Measurements from ENCODE around the gene PCDHGC5.

Gene PCDHGC5

GRCh38 chr5:141515946-141516671 lies 27.2 kb downstream of the PCDHGC5 start:
- CTCF ChIA-PET: interaction anchor here (0.7 to 13.7 kb wide), 10 partner anchors 8 to 118 kb away, joined by 3 to 178 read pairs (median 3); partner anchors contain the start of genes PCDHGA11, PCDHGA12, PCDHGB5 and PCDHGC3
- H3K4me3 ChIP-seq (ENCODE audit: control insufficient read depth in 1 of 7, extremely low read depth in 1 of 7, insufficient read depth in 4 of 7, low read depth in 2 of 7, low read length in 6 of 7): no peak overlapping the region
- H3K9me3 ChIP-seq (ENCODE audit: control extremely low read depth in 1 of 5, control insufficient read depth in 4 of 5, insufficient read depth in 2 of 5, low read depth in 1 of 5, low read length in 4 of 5): no peaks in the 10 kb centered on the region
- H3K4me1 ChIP-seq (ENCODE audit: control extremely low read depth in 1 of 4, control insufficient read depth in 4 of 4, insufficient read depth in 4 of 4, low read length in 3 of 4): peaks cover 22 to 47% (median 37%) of the 10 kb centered on the region in 4 experiments
- H3K27ac ChIP-seq (ENCODE audit: insufficient read depth in 1 of 2, low read depth in 1 of 2, low read length in 2 of 2, poor library complexity in 1 of 2, severe bottlenecking in 2 of 2): no peak overlapping the region
- no peak for DNase-seq
- WGBS (ENCODE audit: insufficient coverage): no CpG with 5 or more reads among the region's 4 CpGs
- no peaks in the 10 kb centered on the region for H3K27me3 ChIP-seq (replicated peaks in 2 of 5; ENCODE audit: control insufficient read depth in 4 of 5, insufficient read depth in 5 of 5, low read length in 4 of 5)
- H3K36me3 ChIP-seq (ENCODE audit: control insufficient read depth in 4 of 4, insufficient read depth in 4 of 4, low read length in 3 of 4): peaks cover 16 to 73% (median 40%) of the 10 kb centered on the region in 4 experiments
- POLR2A ChIA-PET: no interaction called here

- peaks cover 16 to 78% (median 44%) of the 10 kb centered on the region in 4 experiments for H3K36me3 ChIP-seq (ENCODE audit: control insufficient read depth in 4 of 4, insufficient read depth in 4 of 4, low read length in 3 of 4)
- H3K4me1 ChIP-seq (ENCODE audit: control extremely low read depth in 1 of 4, control insufficient read depth in 4 of 4, insufficient read depth in 4 of 4, low read length in 3 of 4): peaks cover 22 to 53% (median 41%) of the 10 kb centered on the region in 4 experiments
- 99% methylated on average over 7 of the region's 8 CpGs for WGBS (ENCODE audit: insufficient coverage)
- CTCF ChIA-PET: interaction anchor here (0.7 to 13.7 kb wide), 7 partner anchors 8 to 104 kb away, joined by 3 to 178 read pairs (median 3); partner anchors contain the start of genes PCDHGA10, PCDHGA11, PCDHGA12 and PCDHGC3
- H3K27ac ChIP-seq (ENCODE audit: insufficient read depth in 1 of 2, low read depth in 1 of 2, low read length in 2 of 2, poor library complexity in 1 of 2, severe bottlenecking in 2 of 2): no peak overlapping the region
- POLR2A ChIA-PET: no interaction called here
- no peak for DNase-seq
- H3K9me3 ChIP-seq (ENCODE audit: control extremely low read depth in 1 of 5, control insufficient read depth in 4 of 5, insufficient read depth in 2 of 5, low read depth in 1 of 5, low read length in 4 of 5): no peaks in the 10 kb centered on the region
- no peak overlapping the region for H3K4me3 ChIP-seq (ENCODE audit: control insufficient read depth in 1 of 7, extremely low read depth in 1 of 7, insufficient read depth in 4 of 7, low read depth in 2 of 7, low read length in 6 of 7)
- no peaks in the 10 kb centered on the region for H3K27me3 ChIP-seq (replicated peaks in 2 of 5; ENCODE audit: control insufficient read depth in 4 of 5, insufficient read depth in 5 of 5, low read length in 4 of 5)
Measured at GRCh38 chr5:141516672-141517025, 27.8 kb downstream of the PCDHGC5 start.

- H3K36me3 ChIP-seq (ENCODE audit: control insufficient read depth in 4 of 4, insufficient read depth in 4 of 4, low read length in 3 of 4): peaks cover 16 to 83% (median 47%) of the 10 kb centered on the region in 4 experiments
- no CpG with 5 or more reads among the region's 8 CpGs for WGBS (ENCODE audit: insufficient coverage)
- no peak overlapping the region for H3K4me3 ChIP-seq (ENCODE audit: control insufficient read depth in 1 of 7, extremely low read depth in 1 of 7, insufficient read depth in 4 of 7, low read depth in 2 of 7, low read length in 6 of 7)
- POLR2A ChIA-PET: no interaction called here
- no peak overlapping the region for H3K27ac ChIP-seq (ENCODE audit: insufficient read depth in 1 of 2, low read depth in 1 of 2, low read length in 2 of 2, poor library complexity in 1 of 2, severe bottlenecking in 2 of 2)
- H3K4me1 ChIP-seq (ENCODE audit: control extremely low read depth in 1 of 4, control insufficient read depth in 4 of 4, insufficient read depth in 4 of 4, low read length in 3 of 4): peaks cover 22 to 54% (median 42%) of the 10 kb centered on the region in 4 experiments
- no peak for DNase-seq
- CTCF ChIA-PET: interaction anchor here (0.7 to 13.7 kb wide), 6 partner anchors 8 to 104 kb away, joined by 3 to 178 read pairs (median 4); partner anchors contain the start of genes PCDHGA10, PCDHGA11, PCDHGA12 and PCDHGC3
- no peaks in the 10 kb centered on the region for H3K27me3 ChIP-seq (replicated peaks in 2 of 5; ENCODE audit: control insufficient read depth in 4 of 5, insufficient read depth in 5 of 5, low read length in 4 of 5)
- no peaks in the 10 kb centered on the region for H3K9me3 ChIP-seq (ENCODE audit: control extremely low read depth in 1 of 5, control insufficient read depth in 4 of 5, insufficient read depth in 2 of 5, low read depth in 1 of 5, low read length in 4 of 5)
Measured at GRCh38 chr5:141517312-141517711, 28.4 kb downstream of the PCDHGC5 start.

- H3K27me3 ChIP-seq (replicated peaks in 2 of 5; ENCODE audit: control insufficient read depth in 4 of 5, insufficient read depth in 5 of 5, low read length in 4 of 5): no peaks in the 10 kb centered on the region
- CTCF ChIA-PET: interaction anchor here (0.6 to 3.5 kb wide), 6 partner anchors 13 to 148 kb away, joined by 3 to 16 read pairs (median 4); partner anchors contain the start of genes PCDHGA10, PCDHGA12 and PCDHGB3
- peaks cover 25 to 55% (median 40%) of the 10 kb centered on the region in 4 experiments for H3K4me1 ChIP-seq (ENCODE audit: control extremely low read depth in 1 of 4, control insufficient read depth in 4 of 4, insufficient read depth in 4 of 4, low read length in 3 of 4)
- 99% methylated on average over 10 of the region's 11 CpGs for WGBS (ENCODE audit: insufficient coverage)
- H3K9me3 ChIP-seq (ENCODE audit: control extremely low read depth in 1 of 5, control insufficient read depth in 4 of 5, insufficient read depth in 2 of 5, low read depth in 1 of 5, low read length in 4 of 5): no peaks in the 10 kb centered on the region
- DNase-seq: no peak
- no peak overlapping the region for H3K27ac ChIP-seq (ENCODE audit: insufficient read depth in 1 of 2, low read depth in 1 of 2, low read length in 2 of 2, poor library complexity in 1 of 2, severe bottlenecking in 2 of 2)
- H3K4me3 ChIP-seq (ENCODE audit: control insufficient read depth in 1 of 7, extremely low read depth in 1 of 7, insufficient read depth in 4 of 7, low read depth in 2 of 7, low read length in 6 of 7): no peak overlapping the region
- H3K36me3 ChIP-seq (ENCODE audit: control insufficient read depth in 4 of 4, insufficient read depth in 4 of 4, low read length in 3 of 4): peaks cover 16 to 88% (median 53%) of the 10 kb centered on the region in 4 experiments
- POLR2A ChIA-PET: no interaction called here
Measured at GRCh38 chr5:141517880-141518617, 29.2 kb downstream of the PCDHGC5 start.

GRCh38 chr5:141518618-141519015 lies 29.7 kb downstream of the PCDHGC5 start:
- Histone ChIP-seq H3K4me1 (ENCODE audit: control extremely low read depth in 1 of 4, control insufficient read depth in 4 of 4, insufficient read depth in 4 of 4, low read length in 3 of 4) (peaks cover 25 to 49% (median 35%) of the 10 kb centered on the region in 4 experiments), H3K4me3 (ENCODE audit: control insufficient read depth in 1 of 7, extremely low read depth in 1 of 7, insufficient read depth in 4 of 7, low read depth in 2 of 7, low read length in 6 of 7) (no peak overlapping the region), H3K9me3 (ENCODE audit: control extremely low read depth in 1 of 5, control insufficient read depth in 4 of 5, insufficient read depth in 2 of 5, low read depth in 1 of 5, low read length in 4 of 5) (no peaks in the 10 kb centered on the region), H3K27me3 (replicated peaks in 2 of 5; ENCODE audit: control insufficient read depth in 4 of 5, insufficient read depth in 5 of 5, low read length in 4 of 5) (no peaks in the 10 kb centered on the region), H3K36me3 (ENCODE audit: control insufficient read depth in 4 of 4, insufficient read depth in 4 of 4, low read length in 3 of 4) (peaks cover 20 to 90% (median 57%) of the 10 kb centered on the region in 4 experiments), H3K27ac (ENCODE audit: insufficient read depth in 1 of 2, low read depth in 1 of 2, low read length in 2 of 2, poor library complexity in 1 of 2, severe bottlenecking in 2 of 2) (no peak overlapping the region)
- no CpG with 5 or more reads among the region's 1 CpG for WGBS (ENCODE audit: insufficient coverage)
- ChIA-PET CTCF (interaction anchor here (0.8 to 1.2 kb wide), 4 partner anchors 14 to 149 kb away, joined by 3 to 4 read pairs (median 4); partner anchors contain the start of genes PCDHGA10 and PCDHGB3), POLR2A (no interaction called here)
- no peak for DNase-seq

- Histone ChIP-seq H3K27ac (ENCODE audit: insufficient read depth in 1 of 2, low read depth in 1 of 2, low read length in 2 of 2, poor library complexity in 1 of 2, severe bottlenecking in 2 of 2) (no peak overlapping the region), H3K9me3 (ENCODE audit: control extremely low read depth in 1 of 5, control insufficient read depth in 4 of 5, insufficient read depth in 2 of 5, low read depth in 1 of 5, low read length in 4 of 5) (no peaks in the 10 kb centered on the region), H3K27me3 (replicated peaks in 2 of 5; ENCODE audit: control insufficient read depth in 4 of 5, insufficient read depth in 5 of 5, low read length in 4 of 5) (no peaks in the 10 kb centered on the region), H3K36me3 (ENCODE audit: control insufficient read depth in 4 of 4, insufficient read depth in 4 of 4, low read length in 3 of 4) (peaks cover 20 to 96% (median 59%) of the 10 kb centered on the region in 4 experiments), H3K4me3 (ENCODE audit: control insufficient read depth in 1 of 7, extremely low read depth in 1 of 7, insufficient read depth in 4 of 7, low read depth in 2 of 7, low read length in 6 of 7) (no peak overlapping the region), H3K4me1 (ENCODE audit: control extremely low read depth in 1 of 4, control insufficient read depth in 4 of 4, insufficient read depth in 4 of 4, low read length in 3 of 4) (peaks cover 19 to 36% (median 24%) of the 10 kb centered on the region in 4 experiments)
- 100% methylated on average over 1 of the region's 3 CpGs for whole genome bisulfite sequencing (ENCODE audit: insufficient coverage)
- no peak for DNase-seq
- ChIA-PET POLR2A (no interaction called here), CTCF (interaction anchor here (1.0 to 10.3 kb wide), 6 partner anchors 9 to 107 kb away, joined by 3 to 178 read pairs (median 4); partner anchors contain the start of genes PCDHGA10 and PCDHGA12)
Measured at GRCh38 chr5:141519605-141520565, 31.0 kb downstream of the PCDHGC5 start.

Measured in common myeloid progenitor, CD34-positive (primary cell).